NCI-H128 (cell line): Measurements from ENCODE around the gene CATSPER2.
"Not testable (repeated sequence)": the region's sequence is repeated elsewhere in the genome, so short reads cannot be mapped to it uniquely, and the experiment has no call there.

Source experiments
- DNase-seq: peaks from one replicate; lab custom pipeline; 2025; ENCODE audit not compliant: unreplicated experiment; lab: John Stamatoyannopoulos, UW

The CATSPER2 gene

GRCh38 chr15:43648649-43649429 lies at the start of gene CATSPER2:
TSS of gene CATSPER2 (minus strand) at chr15:43648844. CDS start at chr15:43648061, 783 bp downstream.
- no peak for DNase-seq

- not testable (repeated sequence) for DNase-seq
Measured at GRCh38 chr15:43693148-43694022, 44.7 kb upstream of the CATSPER2 start, which contains the start of gene CKMT1A. TSS of gene CKMT1A (plus strand) at chr15:43693859. CDS start at chr15:43694051, 192 bp downstream.

- DNase-seq: not testable (repeated sequence)
Measured at GRCh38 chr15:43692679-43693078, 44.0 kb upstream of the CATSPER2 start.

GRCh38 chr15:43689604-43690301 lies 41.1 kb upstream of the CATSPER2 start:
- DNase-seq: not testable (repeated sequence)

- not testable (repeated sequence) for DNase-seq
Measured at GRCh38 chr15:43674175-43674574, 25.5 kb upstream of the CATSPER2 start.

GRCh38 chr15:43666177-43666576 lies 17.5 kb upstream of the CATSPER2 start:
- DNase-seq: not testable (repeated sequence)

GRCh38 chr15:43663333-43663732 lies 14.7 kb upstream of the CATSPER2 start:
- not testable (repeated sequence) for DNase-seq

GRCh38 chr15:43662293-43662692 lies 13.6 kb upstream of the CATSPER2 start:
- not testable (repeated sequence) for DNase-seq

- DNase-seq: not testable (repeated sequence)
Measured at GRCh38 chr15:43659727-43660126, 11.1 kb upstream of the CATSPER2 start.

GRCh38 chr15:43649430-43649926 lies 834 bp upstream of the CATSPER2 start:
- not testable (repeated sequence) for DNase-seq

GRCh38 chr15:43638464-43639204 lies 10.0 kb downstream of the CATSPER2 start:
- not testable (repeated sequence) for DNase-seq

- DNase-seq: not testable (repeated sequence)
Measured at GRCh38 chr15:43626937-43627336, 21.7 kb downstream of the CATSPER2 start.

GRCh38 chr15:43625106-43625505 lies 23.5 kb downstream of the CATSPER2 start:
- DNase-seq: no peak

- DNase-seq: not testable (repeated sequence)
Measured at GRCh38 chr15:43622068-43622799, 26.4 kb downstream of the CATSPER2 start.

- not testable (repeated sequence) for DNase-seq
Measured at GRCh38 chr15:43618700-43619099, 29.9 kb downstream of the CATSPER2 start, which contains the start of gene STRC. TSS of gene STRC (minus strand) at chr15:43618800. CDS start at chr15:43618722, 78 bp downstream.

GRCh38 chr15:43617750-43618149 lies 30.9 kb downstream of the CATSPER2 start:
- DNase-seq: not testable (repeated sequence)

GRCh38 chr15:43602233-43602632 lies 46.4 kb downstream of the CATSPER2 start:
- not testable (repeated sequence) for DNase-seq

GRCh38 chr15:43600200-43600599 lies 48.4 kb downstream of the CATSPER2 start:
- DNase-seq: not testable (repeated sequence)

- DNase-seq: not testable (repeated sequence)
Measured at GRCh38 chr15:43599131-43599530, 49.5 kb downstream of the CATSPER2 start.
